ENCODE results near the gene MINDY3.
"Not testable (repeated sequence)": the region's sequence is repeated elsewhere in the genome, so short reads cannot be mapped to it uniquely, and the experiment has no call there.

MINDY3 gene

GRCh38 chr10:15857107-15857575 lies 3.2 kb downstream of the MINDY3 start:
- no peak for DNase-seq (ENCODE audit: low read depth in 3 of 3, low spot score in 1 of 3)

- no peak for DNase-seq (ENCODE audit: low read depth in 3 of 3, low spot score in 1 of 3)
Observed at GRCh38 chr10:15856328-15857015, 3.8 kb downstream of the MINDY3 start.

- no peak for DNase-seq (ENCODE audit: low read depth in 3 of 3, low spot score in 1 of 3)
Observed at GRCh38 chr10:15853800-15854199, 6.5 kb downstream of the MINDY3 start.

GRCh38 chr10:15852111-15852557 lies 8.2 kb downstream of the MINDY3 start:
- no peak for DNase-seq (ENCODE audit: low read depth in 3 of 3, low spot score in 1 of 3)

GRCh38 chr10:15850337-15850978 lies 9.8 kb downstream of the MINDY3 start:
- not testable (repeated sequence) for DNase-seq (ENCODE audit: low read depth in 3 of 3, low spot score in 1 of 3)

GRCh38 chr10:15849316-15849715 lies 11.0 kb downstream of the MINDY3 start:
- DNase-seq (ENCODE audit: low read depth in 3 of 3, low spot score in 1 of 3): no peak

- no peak for DNase-seq (ENCODE audit: low read depth in 3 of 3, low spot score in 1 of 3)
Observed at GRCh38 chr10:15847481-15847880, 12.8 kb downstream of the MINDY3 start.

GRCh38 chr10:15844517-15844916 lies 15.8 kb downstream of the MINDY3 start:
- no peak for DNase-seq (ENCODE audit: low read depth in 3 of 3, low spot score in 1 of 3)

- DNase-seq (ENCODE audit: low read depth in 3 of 3, low spot score in 1 of 3): no peak
Observed at GRCh38 chr10:15843695-15844094, 16.6 kb downstream of the MINDY3 start.

- no peak for DNase-seq (ENCODE audit: low read depth in 3 of 3, low spot score in 1 of 3)
Observed at GRCh38 chr10:15842556-15843169, 17.6 kb downstream of the MINDY3 start.

- DNase-seq (ENCODE audit: low read depth in 3 of 3, low spot score in 1 of 3): no peak
Observed at GRCh38 chr10:15841696-15842095, 18.6 kb downstream of the MINDY3 start.

GRCh38 chr10:15836807-15837206 lies 23.5 kb downstream of the MINDY3 start:
- DNase-seq (ENCODE audit: low read depth in 3 of 3, low spot score in 1 of 3): no peak

- no peak for DNase-seq (ENCODE audit: low read depth in 3 of 3, low spot score in 1 of 3)
Observed at GRCh38 chr10:15829495-15829894, 30.8 kb downstream of the MINDY3 start.

- DNase-seq (ENCODE audit: low read depth in 3 of 3, low spot score in 1 of 3): no peak
Observed at GRCh38 chr10:15824498-15824897, 35.8 kb downstream of the MINDY3 start.

- DNase-seq (ENCODE audit: low read depth in 3 of 3, low spot score in 1 of 3): no peak
Observed at GRCh38 chr10:15822131-15822530, 38.2 kb downstream of the MINDY3 start.

GRCh38 chr10:15821046-15821683 lies 39.1 kb downstream of the MINDY3 start:
- no peak for DNase-seq (ENCODE audit: low read depth in 3 of 3, low spot score in 1 of 3)

GRCh38 chr10:15817409-15818046 lies 42.8 kb downstream of the MINDY3 start:
- DNase-seq (ENCODE audit: low read depth in 3 of 3, low spot score in 1 of 3): no peak

- DNase-seq (ENCODE audit: low read depth in 3 of 3, low spot score in 1 of 3): no peak
Observed at GRCh38 chr10:15815242-15815885, 44.9 kb downstream of the MINDY3 start.

- no peak for DNase-seq (ENCODE audit: low read depth in 3 of 3, low spot score in 1 of 3)
Observed at GRCh38 chr10:15814565-15814964, 45.7 kb downstream of the MINDY3 start.

- DNase-seq (ENCODE audit: low read depth in 3 of 3, low spot score in 1 of 3): no peak
Observed at GRCh38 chr10:15813415-15813814, 46.9 kb downstream of the MINDY3 start.

- no peak for DNase-seq (ENCODE audit: low read depth in 3 of 3, low spot score in 1 of 3)
Observed at GRCh38 chr10:15809450-15809849, 50.9 kb downstream of the MINDY3 start.

Measured in stimulated activated CD4-positive, alpha-beta T cell treated with anti-CD3 and anti-CD28 coated beads, TNF-alpha, amount 100 ng/mL, for 1 hour (primary cell).